Measurements from ENCODE around the gene CYFIP2.
"Not testable (repeated sequence)": the region's sequence is repeated elsewhere in the genome, so short reads cannot be mapped to it uniquely, and the experiment has no call there.

Gene CYFIP2

DNA sequence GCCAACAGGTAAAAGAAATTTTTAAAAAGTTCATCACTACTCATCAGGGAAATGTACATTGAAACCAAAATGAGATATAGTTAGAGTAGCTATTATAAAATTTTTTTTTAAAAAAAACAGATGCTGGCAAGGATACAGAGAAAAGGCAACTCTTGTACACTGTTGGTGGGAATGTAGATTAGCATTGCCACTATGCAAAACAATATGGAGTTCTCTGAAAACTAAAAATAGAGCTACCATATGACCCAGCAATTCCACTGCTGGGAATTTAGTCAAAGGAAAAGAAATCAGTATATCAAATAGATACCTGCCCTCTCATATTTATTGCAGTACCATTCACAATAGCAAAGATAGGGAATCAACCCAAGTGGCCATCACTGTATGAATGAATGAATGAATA, 149.9 kb downstream of the CYFIP2 start:
- no peak for DNase-seq

DNA sequence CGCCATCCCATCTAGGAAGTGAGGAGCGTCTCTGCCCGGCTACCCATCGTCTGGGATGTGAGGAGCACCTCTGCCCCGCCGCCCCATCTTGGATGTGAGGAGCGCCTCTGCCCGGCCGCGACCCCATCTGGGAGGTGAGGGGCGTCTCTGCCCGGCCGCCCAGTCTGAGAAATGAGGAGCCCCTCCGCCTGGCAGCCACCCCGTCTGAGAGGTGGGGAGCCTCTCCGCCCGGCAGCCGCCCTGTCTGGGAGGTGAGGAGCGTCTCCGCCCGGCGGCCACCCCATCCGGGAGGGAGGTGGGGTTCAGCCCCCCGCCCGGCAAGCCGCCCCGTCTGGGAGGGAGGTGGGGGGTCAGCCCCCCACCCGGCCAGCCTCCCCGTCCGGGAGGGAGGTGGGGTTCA, 153.6 kb downstream of the CYFIP2 start:
- DNase-seq: not testable (repeated sequence)

DNA sequence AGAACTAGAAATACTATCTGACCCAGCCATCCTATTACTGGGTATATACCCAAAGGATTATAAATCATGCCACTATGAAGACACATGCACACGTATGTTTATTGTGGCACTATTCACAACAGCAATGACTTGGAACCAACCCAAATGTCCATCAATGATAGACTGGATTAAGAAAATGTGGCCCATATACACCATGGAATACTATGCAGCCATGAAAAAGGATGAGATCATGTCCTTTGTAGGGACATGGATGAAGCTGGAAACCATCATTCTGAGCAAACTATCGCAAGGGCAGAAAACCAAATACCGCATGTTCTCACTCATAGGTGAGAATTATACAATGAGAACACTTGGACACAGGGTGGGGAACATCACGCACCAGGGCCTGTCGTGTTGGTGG, 164.0 kb downstream of the CYFIP2 start:
- DNase-seq: not testable (repeated sequence)

DNA sequence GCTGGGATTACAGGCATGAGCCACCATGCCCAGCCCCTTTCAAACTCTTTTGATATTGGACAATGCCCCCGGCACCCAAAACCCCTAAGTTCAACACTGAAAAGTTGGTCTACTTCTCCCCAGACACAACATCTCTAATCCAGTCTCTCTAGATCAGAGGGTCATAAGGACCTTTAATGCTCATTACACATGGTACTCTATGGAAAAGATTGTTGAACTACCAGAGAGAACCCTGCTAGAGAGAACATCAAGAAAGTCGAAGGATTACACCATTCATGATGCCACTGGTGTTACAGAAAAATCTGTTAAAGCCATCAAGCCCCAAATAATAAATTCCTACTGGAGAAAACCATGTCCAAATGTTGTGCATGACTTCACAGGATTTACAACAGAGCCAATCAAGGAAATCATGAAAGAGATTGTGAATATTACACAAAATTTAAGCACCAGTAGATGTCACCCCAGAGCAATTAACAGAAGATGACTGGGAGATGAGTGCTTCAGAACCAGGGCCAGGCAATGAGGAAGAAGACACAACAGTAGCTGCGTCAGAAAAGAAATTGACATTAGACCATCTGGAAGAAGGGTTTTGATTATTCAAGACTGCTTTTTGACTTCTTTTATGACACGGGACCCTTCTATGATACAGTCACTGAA, 165.7 kb downstream of the CYFIP2 start:
- DNase-seq: no peak

GRCh38 chr5:157434096-157434495, 168.2 kb downstream of the CYFIP2 start:
- no peak for DNase-seq

DNA sequence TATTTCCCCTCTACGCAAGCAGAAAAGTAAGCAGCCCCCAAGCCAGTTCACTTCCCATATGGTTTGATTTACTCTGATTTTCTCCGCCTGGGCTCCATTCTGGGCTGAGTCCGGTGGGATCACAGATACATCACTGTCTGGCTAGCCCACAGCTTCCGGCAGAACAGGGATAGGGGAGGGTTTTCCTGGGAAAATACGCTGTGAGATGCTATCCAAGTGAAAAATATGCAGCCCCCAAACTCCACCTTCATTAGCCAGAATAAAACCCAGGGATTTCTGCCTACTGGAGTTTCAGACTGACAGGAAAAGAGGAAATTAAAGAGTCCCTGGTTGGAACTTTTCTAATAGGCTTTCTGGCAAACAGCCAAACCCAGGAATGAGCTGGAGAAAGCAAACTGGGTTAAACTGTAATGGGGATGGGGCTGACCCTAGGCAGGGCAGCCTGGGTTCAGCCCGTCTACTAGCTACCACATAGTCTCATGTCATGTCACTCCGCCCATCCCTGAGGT, 177.2 kb downstream of the CYFIP2 start:
- no peak for DNase-seq

- DNase-seq: no peak
These were observed 178.3 kb downstream of the CYFIP2 start for GRCh38 chr5:157444224-157444623.
